Neural cell (in vitro differentiated cells): ENCODE measurements around the gene MUCL3.

Experiments
- CTCF ChIP-seq: fragments of 450-650 bp; IDR thresholded peaks from 2 replicates; pipeline ENCODE4 v1.5.1; 2014; ENCODE audit warnings: antibody characterized with exemption, mild to moderate bottlenecking, moderate library complexity; ENCODE audit not compliant: poor library complexity, severe bottlenecking
- EZH2 ChIP-seq: fragments of 200-600, 300-800 bp; shearing (Covaris generic), sonication (generic); IDR thresholded peaks from 2 replicates; pipeline ENCODE4 v1.6.1; 2014; ENCODE audit warnings: antibody characterized with exemption, low read length, borderline replicate concordance, mild to moderate bottlenecking; ENCODE audit not compliant: insufficient read depth, poor library complexity, severe bottlenecking
- TAF1 ChIP-seq: IDR thresholded peaks from 2 replicates; pipeline ENCODE4 v1.6.1; 2012; ENCODE audit warnings: low read depth

GRCh38 chr6:31002471-31002870 lies 61.7 kb downstream of the MUCL3 start:
- TF ChIP-seq CTCF: no peak
- TF ChIP-seq TAF1: no peak
- TF ChIP-seq EZH2: no peak
